Activated CD4-positive, alpha-beta T cell treated with anti-CD3 and anti-CD28 coated beads, Interleukin-2, Interleukin-6, amounts not matched to agents 100 ng/mL and 50 ng/mL, durations not matched to agents 16 hours and 8 hours (primary cell): Measurements from ENCODE around the gene GRIA4.
"Not testable (repeated sequence)": the region's sequence is repeated elsewhere in the genome, so short reads cannot be mapped to it uniquely, and the experiment has no call there.

Experiments used
- DNase-seq: peaks from one replicate; pipeline ENCODE4 v3.0.0-alpha.2; 2020

Gene GRIA4

GRCh38 chr11:105863523-105863922 is 253.7 kb downstream of the GRIA4 start:
- no peak for DNase-seq

- no peak for DNase-seq
These were observed 257.9 kb downstream of the GRIA4 start for GRCh38 chr11:105867742-105868141.

GRCh38 chr11:105868762-105869285 is 259.0 kb downstream of the GRIA4 start:
- no peak for DNase-seq

GRCh38 chr11:105870516-105871113 is 260.7 kb downstream of the GRIA4 start:
- DNase-seq = no peak

- DNase-seq = no peak
These were observed 268.6 kb downstream of the GRIA4 start for GRCh38 chr11:105878510-105878909.

GRCh38 chr11:105878927-105879326 is 269.1 kb downstream of the GRIA4 start:
- not testable (repeated sequence) for DNase-seq

GRCh38 chr11:105881027-105881426 is 271.2 kb downstream of the GRIA4 start:
- DNase-seq = no peak

GRCh38 chr11:105884436-105884835 is 274.6 kb downstream of the GRIA4 start:
- no peak for DNase-seq

GRCh38 chr11:105891685-105892084 is 281.8 kb downstream of the GRIA4 start:
- no peak for DNase-seq

- no peak for DNase-seq
These were observed 287.3 kb downstream of the GRIA4 start for GRCh38 chr11:105897161-105897560.

- DNase-seq = no peak
These were observed 289.9 kb downstream of the GRIA4 start for GRCh38 chr11:105899772-105900171.

- no peak for DNase-seq
These were observed 290.7 kb downstream of the GRIA4 start for GRCh38 chr11:105900515-105901035.

GRCh38 chr11:105903113-105903512 is 293.2 kb downstream of the GRIA4 start:
- no peak for DNase-seq

GRCh38 chr11:105906517-105906916 is 296.6 kb downstream of the GRIA4 start:
- no peak for DNase-seq

- DNase-seq = no peak
These were observed 297.4 kb downstream of the GRIA4 start for GRCh38 chr11:105907319-105907718.

- DNase-seq = no peak
These were observed 300.3 kb downstream of the GRIA4 start for GRCh38 chr11:105910095-105910715.

- no peak for DNase-seq
These were observed 301.6 kb downstream of the GRIA4 start for GRCh38 chr11:105911454-105911853.

- no peak for DNase-seq
These were observed 302.8 kb downstream of the GRIA4 start for GRCh38 chr11:105912666-105913065.

- DNase-seq = no peak
These were observed 305.1 kb downstream of the GRIA4 start for GRCh38 chr11:105915021-105915420.

GRCh38 chr11:105918039-105918438 is 308.2 kb downstream of the GRIA4 start:
- DNase-seq = no peak

GRCh38 chr11:105918600-105918999 is 308.7 kb downstream of the GRIA4 start:
- DNase-seq = no peak

- no peak for DNase-seq
These were observed 313.4 kb downstream of the GRIA4 start for GRCh38 chr11:105923252-105923651.

GRCh38 chr11:105923807-105924206 is 313.9 kb downstream of the GRIA4 start:
- no peak for DNase-seq
